Esophagus (tissue), 2 donors: ENCODE measurements around the gene DCD. TPM values are rescaled to one million over a fixed set of nuclear protein-coding genes. Genes with fewer than 3 reads are reported as not detected.

ENCODE experiments used
- H3K27ac ChIP-seq, 2 donors: one replicate each; pipeline ENCODE4 v1.5.1; 2013; ENCODE audit warnings: low read depth in 2 of 2, mild to moderate bottlenecking in 2 of 2, inconsistent platforms in 1 of 2, low read length in 1 of 2, moderate library complexity in 1 of 2
- H3K27me3 ChIP-seq, 2 donors: one replicate each; pipeline ENCODE4 v1.6.1; 2013; ENCODE audit warnings: low read length in 2 of 2, control low read depth in 1 of 2, mild to moderate bottlenecking in 1 of 2; ENCODE audit not compliant: insufficient read depth in 2 of 2, control insufficient read depth in 1 of 2
- H3K36me3 ChIP-seq, 2 donors: one replicate each; pipeline ENCODE4 v1.6.1; 2013; ENCODE audit warnings: low read length in 1 of 2; ENCODE audit not compliant: control insufficient read depth in 2 of 2, insufficient read depth in 2 of 2
- H3K4me1 ChIP-seq, 2 donors: one replicate each; pipeline ENCODE4 v1.6.1; 2013; ENCODE audit warnings: low read length in 1 of 2; ENCODE audit not compliant: control insufficient read depth in 2 of 2, insufficient read depth in 2 of 2
- H3K4me3 ChIP-seq, 2 donors: one replicate each; pipeline ENCODE4 v1.5.1; 2013; ENCODE audit warnings: low read length in 2 of 2, mild to moderate bottlenecking in 2 of 2, low read depth in 1 of 2, moderate library complexity in 1 of 2
- H3K9me3 ChIP-seq, 2 donors: one replicate each; pipeline ENCODE4 v1.6.1; 2013; ENCODE audit warnings: mild to moderate bottlenecking in 2 of 2, low read depth in 1 of 2, low read length in 1 of 2, moderate library complexity in 1 of 2; ENCODE audit not compliant: control insufficient read depth in 2 of 2, insufficient read depth in 1 of 2
- WGBS, 2 donors: extraction: QIAGEN DNeasy Blood & Tissue Kit; methylation state at CpG; one replicate each; pipeline ENCODE4 v1.1.7; 2013; 5-methylcytosine and 5-hydroxymethylcytosine counted together
- polyA plus RNA-seq, 2 donors: library from polyadenylated mRNA; stranded (reverse); fragments of 200-250 nt; gene quantifications; one replicate each; pipeline ENCODE4 v1.2.3, GENCODE V29; 2013
- donor health status: healthy with polysubstance abuse.
- donor health status: Bipolar disorder and iron deficiency.

Gene DCD
- polyA plus RNA-seq, 2 donors: not detected

GRCh38 chr12:54634795-54635194 is 13.4 kb downstream of the DCD start, which contains the start of gene LACRT:
Gene LACRT (minus strand): TSS chr12:54634895. CDS start chr12:54634841, 54 bp downstream.
- WGBS, 2 donors: 69% methylated on average over 2 of the region's 2 CpGs
- Histone ChIP-seq H3K27me3 (no peaks in the 10 kb centered on the region), H3K36me3 (no peaks in the 10 kb centered on the region), H3K4me1 (no peaks in the 10 kb centered on the region), H3K4me3 (no peak within 1 kb of the TSS), H3K9me3 (no peaks in the 10 kb centered on the region), H3K27ac (no peak within 1 kb of the TSS)

- H3K36me3 ChIP-seq: no peaks in the 10 kb centered on the region
- WGBS, 2 donors: 54 to 62% methylated on average over 8 of the region's 8 CpGs
Measured at GRCh38 chr12:54631988-54632728, 16.0 kb downstream of the DCD start.

GRCh38 chr12:54631551-54631950 is 16.6 kb downstream of the DCD start:
- Histone ChIP-seq H3K27me3 (no peaks in the 10 kb centered on the region), H3K36me3 (no peaks in the 10 kb centered on the region), H3K27ac (no peak overlapping the region), H3K4me3 (no peak overlapping the region), H3K4me1 (no peaks in the 10 kb centered on the region), H3K9me3 (peaks cover 0 to 3% of the 10 kb centered on the region in 2 donors)
- WGBS, 2 donors: 58 to 63% methylated on average over 5 of the region's 5 CpGs

More at GRCh38 chr12:54631988-54632728, 16.0 kb downstream of the DCD start:
- Histone ChIP-seq H3K27me3 (no peaks in the 10 kb centered on the region), H3K9me3 (peaks cover 0 to 3% of the 10 kb centered on the region in 2 donors), H3K27ac (no peak overlapping the region), H3K4me1 (no peaks in the 10 kb centered on the region), H3K4me3 (no peak overlapping the region)

GRCh38 chr12:54629925-54630324 is 18.2 kb downstream of the DCD start:
- Histone ChIP-seq H3K4me3 (no peak overlapping the region), H3K36me3 (no peaks in the 10 kb centered on the region)
- 89 to 91% methylated on average over 2 of the region's 2 CpGs for WGBS, 2 donors

GRCh38 chr12:54628186-54628846 is 19.8 kb downstream of the DCD start:
- 89 to 95% methylated on average over 3 of the region's 3 CpGs for WGBS, 2 donors

More at GRCh38 chr12:54629925-54630324, 18.2 kb downstream of the DCD start:
- H3K27me3 ChIP-seq: no peaks in the 10 kb centered on the region
- H3K9me3 ChIP-seq: peaks cover 0 to 3% of the 10 kb centered on the region in 2 donors
- H3K27ac ChIP-seq: no peak overlapping the region
- H3K4me1 ChIP-seq: no peaks in the 10 kb centered on the region

GRCh38 chr12:54627304-54627703 is 20.9 kb downstream of the DCD start:
- H3K36me3 ChIP-seq: no peaks in the 10 kb centered on the region
- no peak overlapping the region for H3K27ac ChIP-seq
- H3K4me3 ChIP-seq: no peak overlapping the region
- H3K4me1 ChIP-seq: no peaks in the 10 kb centered on the region
- WGBS, 2 donors: 90% methylated on average over 3 of the region's 3 CpGs
- peaks cover 0 to 3% of the 10 kb centered on the region in 2 donors for H3K9me3 ChIP-seq
- no peaks in the 10 kb centered on the region for H3K27me3 ChIP-seq

More at GRCh38 chr12:54628186-54628846, 19.8 kb downstream of the DCD start:
- H3K4me3 ChIP-seq: no peak overlapping the region
- H3K9me3 ChIP-seq: peaks cover 0 to 3% of the 10 kb centered on the region in 2 donors
- H3K4me1 ChIP-seq: no peaks in the 10 kb centered on the region
- no peaks in the 10 kb centered on the region for H3K36me3 ChIP-seq
- no peaks in the 10 kb centered on the region for H3K27me3 ChIP-seq
- H3K27ac ChIP-seq: no peak overlapping the region

- no peaks in the 10 kb centered on the region for H3K36me3 ChIP-seq
- no peak overlapping the region for H3K27ac ChIP-seq
- peaks cover 0 to 3% of the 10 kb centered on the region in 2 donors for H3K9me3 ChIP-seq
- H3K4me1 ChIP-seq: no peaks in the 10 kb centered on the region
- no peaks in the 10 kb centered on the region for H3K27me3 ChIP-seq
- no peak overlapping the region for H3K4me3 ChIP-seq
Measured at GRCh38 chr12:54625598-54625997, 22.6 kb downstream of the DCD start.

- Histone ChIP-seq H3K4me3 (no peak overlapping the region), H3K27ac (no peak overlapping the region), H3K4me1 (no peaks in the 10 kb centered on the region), H3K9me3 (peaks cover 0 to 3% of the 10 kb centered on the region in 2 donors), H3K36me3 (no peaks in the 10 kb centered on the region), H3K27me3 (no peaks in the 10 kb centered on the region)
- 39 to 42% methylated on average over 5 of the region's 5 CpGs for WGBS, 2 donors
Measured at GRCh38 chr12:54624315-54625279, 23.6 kb downstream of the DCD start.

- no peaks in the 10 kb centered on the region for H3K27me3 ChIP-seq
- H3K4me3 ChIP-seq: no peak overlapping the region
- peaks cover 0 to 3% of the 10 kb centered on the region in 2 donors for H3K9me3 ChIP-seq
- H3K4me1 ChIP-seq: no peaks in the 10 kb centered on the region
- H3K36me3 ChIP-seq: no peaks in the 10 kb centered on the region
- H3K27ac ChIP-seq: no peak overlapping the region
Measured at GRCh38 chr12:54622463-54623183, 25.5 kb downstream of the DCD start.
